Kidney glomerular epithelial cell (primary cell): ENCODE results near the gene NOXA1.
"Not testable (repeated sequence)": the region's sequence is repeated elsewhere in the genome, so short reads cannot be mapped to it uniquely, and the experiment has no call there.

Experiments
- DNase-seq: peaks from one replicate; lab custom pipeline; 2025; lab: John Stamatoyannopoulos, UW

NOXA1 gene

GRCh38 chr9:137462986-137463930 is 40.1 kb downstream of the NOXA1 start:
- DNase-seq = no peak

GRCh38 chr9:137463931-137464290 is 40.7 kb downstream of the NOXA1 start:
- no peak for DNase-seq

- no peak for DNase-seq
Observed at GRCh38 chr9:137464291-137464999, 41.3 kb downstream of the NOXA1 start.

GRCh38 chr9:137465000-137465719 is 42.0 kb downstream of the NOXA1 start:
- DNase-seq = no peak

- no peak for DNase-seq
Observed at GRCh38 chr9:137465720-137466388, 42.7 kb downstream of the NOXA1 start.

- not testable (repeated sequence) for DNase-seq
Observed at GRCh38 chr9:137466389-137467085, 43.3 kb downstream of the NOXA1 start.

- DNase-seq = no peak
Observed at GRCh38 chr9:137467161-137467581, 44.0 kb downstream of the NOXA1 start.

GRCh38 chr9:137467896-137468295 is 44.7 kb downstream of the NOXA1 start:
- no peak for DNase-seq

GRCh38 chr9:137470785-137471184 is 47.6 kb downstream of the NOXA1 start:
- DNase-seq = no peak

GRCh38 chr9:137474271-137474670 is 51.1 kb downstream of the NOXA1 start:
- no peak for DNase-seq

GRCh38 chr9:137475666-137476065 is 52.5 kb downstream of the NOXA1 start:
- DNase-seq = no peak

- DNase-seq = no peak
Observed at GRCh38 chr9:137476856-137477255, 53.7 kb downstream of the NOXA1 start.

GRCh38 chr9:137477778-137478612 is 54.8 kb downstream of the NOXA1 start:
- DNase-seq = no peak

GRCh38 chr9:137478613-137478961 is 55.4 kb downstream of the NOXA1 start:
- no peak for DNase-seq

- no peak for DNase-seq
Observed at GRCh38 chr9:137478962-137479861, 56.0 kb downstream of the NOXA1 start.

GRCh38 chr9:137479892-137480685 is 56.9 kb downstream of the NOXA1 start:
- DNase-seq = no peak

GRCh38 chr9:137480686-137481683 is 57.8 kb downstream of the NOXA1 start:
- DNase-seq = no peak
